Suprapubic skin (tissue), 4 donors: ENCODE measurements around the gene RNF182. TPM values are rescaled to one million over a fixed set of nuclear protein-coding genes. Genes with fewer than 3 reads are reported as not detected.

ENCODE experiments used
- DNase-seq, 2 donors: peaks; one replicate each; pipeline ENCODE4 v3.0.0-alpha.2; 2019; ENCODE audit warnings: low spot score in 2 of 2
- H3K27ac ChIP-seq: fragments of 200-600 bp; sonication (generic); one replicate; pipeline ENCODE4 v1.5.1; 2019
- H3K27me3 ChIP-seq: fragments of 200-600 bp; sonication (generic); one replicate; pipeline ENCODE4 v1.5.1; 2019
- H3K36me3 ChIP-seq: fragments of 200-600 bp; sonication (generic); one replicate; pipeline ENCODE4 v1.5.1; 2019
- H3K4me1 ChIP-seq: fragments of 200-600 bp; sonication (generic); one replicate; pipeline ENCODE4 v1.5.1; 2019
- H3K4me3 ChIP-seq: fragments of 200-600 bp; sonication (generic); one replicate; pipeline ENCODE4 v1.5.1; 2019; ENCODE audit warnings: mild to moderate bottlenecking
- H3K9me3 ChIP-seq: fragments of 200-600 bp; sonication (generic); one replicate; pipeline ENCODE4 v1.5.1; 2019
- CTCF ChIP-seq, 2 donors: fragments of 200-600 bp in 1 of 2; fragments of 450-650 bp in 1 of 2; sonication (generic) in 1 of 2; IDR thresholded peaks; one replicate each; pipeline ENCODE4 v1.5.1; 2016 to 2019; ENCODE audit warnings: antibody characterized with exemption in 2 of 2, mild to moderate bottlenecking in 1 of 2, moderate library complexity in 1 of 2
- EP300 ChIP-seq: sonication (generic); formaldehyde crosslinking; IDR thresholded peaks from one replicate; pipeline ENCODE4 v1.6.1; 2017; ENCODE audit warnings: antibody characterized with exemption
- POLR2A ChIP-seq, 2 donors: fragments of 450-650 bp; IDR thresholded peaks; one replicate each; pipeline ENCODE4 v1.6.1; 2017; ENCODE audit warnings: antibody characterized with exemption in 2 of 2, mild to moderate bottlenecking in 2 of 2, moderate library complexity in 2 of 2
- POLR2AphosphoS5 ChIP-seq, 3 donors: sonication (generic); formaldehyde crosslinking; IDR thresholded peaks; one replicate each; pipeline ENCODE4 v1.6.1; 2017; ENCODE audit warnings: antibody characterized with exemption in 3 of 3
- WGBS: methylation state at CpG from one replicate; pipeline ENCODE4 v1.1.5; 2018; 5-methylcytosine and 5-hydroxymethylcytosine counted together
- total RNA-seq, 4 donors: library from RNA; depleted of rRNA; stranded (reverse); fragments of >200 nt; gene quantifications; one replicate each; pipeline ENCODE4 v1.1.0, GENCODE V29; 2016

The RNF182 gene
- total RNA-seq, 4 donors from 2014 or later, result 0.11 to 1.0 (median 0.83) TPM

- Histone ChIP-seq H3K27me3 (peaks cover 2% of the 10 kb centered on the region), H3K4me1 (no peaks in the 10 kb centered on the region), H3K4me3 (no peak overlapping the region), H3K9me3 (peaks cover 5% of the 10 kb centered on the region), H3K27ac (no peak overlapping the region), H3K36me3 (no peaks in the 10 kb centered on the region)
- DNase-seq, result no peak
- TF ChIP-seq POLR2AphosphoS5 (IDR thresholded peaks at IDR 0.05) (no peak), POLR2A (IDR thresholded peaks at IDR 0.05) (no peak), EP300 (no peak), CTCF (IDR thresholded peaks at IDR 0.05) (no peak)
Measured at GRCh38 chr6:13946506-13946905, 21.8 kb downstream of the RNF182 start.

GRCh38 chr6:13947611-13948178, 22.9 kb downstream of the RNF182 start:
- no peak for DNase-seq
- TF ChIP-seq EP300 (no peak), POLR2A (IDR thresholded peaks at IDR 0.05) (no peak), POLR2AphosphoS5 (IDR thresholded peaks at IDR 0.05) (no peak), CTCF (IDR thresholded peaks at IDR 0.05) (no peak)
- Histone ChIP-seq H3K36me3 (no peaks in the 10 kb centered on the region), H3K27me3 (peaks cover 2% of the 10 kb centered on the region), H3K9me3 (no peaks in the 10 kb centered on the region), H3K27ac (no peak overlapping the region), H3K4me1 (no peaks in the 10 kb centered on the region), H3K4me3 (no peak overlapping the region)

DNA sequence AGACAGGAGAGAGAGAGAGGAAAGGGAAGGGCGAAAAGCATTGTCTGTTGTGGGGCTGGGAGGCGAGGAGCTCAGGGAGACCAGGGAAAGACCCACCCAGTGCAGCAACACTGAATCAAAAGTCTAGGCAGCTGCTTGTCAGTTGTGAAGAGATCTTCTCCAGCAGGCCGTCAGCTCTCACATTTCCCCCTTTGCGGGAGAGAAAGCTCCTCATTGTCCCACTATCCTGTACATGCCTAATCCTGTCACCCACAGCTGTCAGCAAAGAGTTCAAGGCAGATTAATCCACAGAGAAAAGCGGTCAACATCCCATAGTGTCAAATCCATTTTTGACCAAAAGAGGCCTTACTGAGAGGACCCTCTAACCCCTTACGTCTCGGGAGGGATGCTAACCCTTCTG, 27.3 kb downstream of the RNF182 start:
- Histone ChIP-seq H3K27me3 (peaks cover 2% of the 10 kb centered on the region), H3K36me3 (no peaks in the 10 kb centered on the region), H3K27ac (no peak overlapping the region), H3K4me1 (no peaks in the 10 kb centered on the region), H3K4me3 (no peak overlapping the region), H3K9me3 (no peaks in the 10 kb centered on the region)
- no peak for TF ChIP-seq POLR2A (IDR thresholded peaks at IDR 0.05)
- TF ChIP-seq CTCF (IDR thresholded peaks at IDR 0.05), result no peak
- no peak for TF ChIP-seq POLR2AphosphoS5 (IDR thresholded peaks at IDR 0.05)
- TF ChIP-seq EP300, result no peak
- DNase-seq, result no peak
- 86% methylated on average over 7 of the region's 7 CpGs for WGBS

DNA sequence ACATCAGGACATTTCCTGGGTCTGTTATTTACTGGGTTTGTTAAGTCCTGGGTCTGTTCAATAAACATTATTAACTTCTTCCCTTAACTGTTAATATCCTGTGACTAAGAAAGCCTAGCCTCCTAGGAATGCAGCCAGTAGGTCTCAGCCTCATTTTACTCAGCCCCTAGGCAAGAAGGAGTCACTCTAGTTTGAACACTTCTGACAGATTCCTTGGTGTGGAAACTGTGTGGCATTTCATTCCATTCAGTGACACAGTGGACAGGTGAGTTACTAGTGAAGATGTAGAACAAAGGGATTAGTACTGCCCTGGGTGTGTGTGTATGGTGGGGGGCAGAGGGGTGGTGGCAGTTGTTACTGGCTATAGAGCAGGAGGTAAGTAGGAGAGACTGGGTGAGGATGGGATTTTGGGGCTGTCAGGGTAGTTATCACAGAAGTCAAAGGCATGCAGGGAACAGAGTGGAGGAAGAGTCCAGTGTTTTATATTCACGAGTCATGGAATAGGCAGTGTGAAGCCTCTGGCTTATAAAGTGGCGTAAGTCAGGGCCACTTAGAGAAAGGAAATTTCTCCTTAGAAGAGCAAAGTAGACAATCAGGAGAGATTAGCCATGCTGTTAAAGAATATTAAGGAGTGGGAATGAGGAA, 28.4 kb downstream of the RNF182 start:
- no peak for TF ChIP-seq POLR2A (IDR thresholded peaks at IDR 0.05)
- no peak for TF ChIP-seq EP300
- TF ChIP-seq POLR2AphosphoS5 (IDR thresholded peaks at IDR 0.05), result no peak
- Histone ChIP-seq H3K4me1 (no peaks in the 10 kb centered on the region), H3K9me3 (no peaks in the 10 kb centered on the region)

DNA sequence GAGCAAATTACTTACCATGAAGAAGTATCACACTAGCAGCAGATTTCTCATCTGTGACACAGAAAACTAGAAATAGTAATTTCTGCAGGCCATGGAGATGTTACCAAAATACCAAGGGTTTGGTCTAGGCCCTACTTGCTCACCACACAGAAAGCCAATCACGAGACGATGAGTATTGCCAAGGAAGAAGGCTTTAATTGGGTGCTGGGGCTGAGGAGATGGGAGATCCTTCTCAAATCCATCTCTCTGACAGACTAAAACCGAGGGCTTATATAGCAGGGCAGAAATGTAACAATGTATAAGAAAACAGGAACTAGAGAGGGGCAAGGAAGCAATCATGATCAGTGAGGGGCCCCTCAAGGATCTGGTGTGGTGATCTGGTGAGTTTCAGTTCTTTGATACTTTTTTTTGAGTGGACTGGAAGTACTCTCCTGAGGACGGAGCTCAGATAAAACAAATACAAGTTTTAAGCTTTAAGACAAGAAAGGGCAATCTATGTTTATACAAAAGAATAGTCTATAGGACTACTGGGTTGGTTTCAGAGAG, 40.9 kb downstream of the RNF182 start:
- no peaks in the 10 kb centered on the region for H3K9me3 ChIP-seq
- WGBS, result 88% methylated on average over 4 of the region's 4 CpGs
- H3K36me3 ChIP-seq, result no peaks in the 10 kb centered on the region
- no peak for DNase-seq
- no peak for TF ChIP-seq POLR2AphosphoS5 (IDR thresholded peaks at IDR 0.05)
- no peak for TF ChIP-seq CTCF (IDR thresholded peaks at IDR 0.05)
- TF ChIP-seq EP300, result no peak
- no peak for TF ChIP-seq POLR2A (IDR thresholded peaks at IDR 0.05)
- no peak overlapping the region for H3K27ac ChIP-seq
- no peak overlapping the region for H3K4me3 ChIP-seq
- no peaks in the 10 kb centered on the region for H3K27me3 ChIP-seq
- H3K4me1 ChIP-seq, result no peaks in the 10 kb centered on the region

More for the DNA sequence above, 28.4 kb downstream of the RNF182 start:
- 91% methylated on average over 2 of the region's 2 CpGs for WGBS
- Histone ChIP-seq H3K36me3 (no peaks in the 10 kb centered on the region), H3K27me3 (peaks cover 2% of the 10 kb centered on the region), H3K4me3 (no peak overlapping the region), H3K27ac (no peak overlapping the region)
- DNase-seq, result no peak
